HG02884 (cell line): Measurements from ENCODE around the gene UNC5B.

Experiments
- ATAC-seq: cut with Tn5 transposase; IDR thresholded peaks from one replicate; pipeline ENCODE4 v1.9.1; 2021; ENCODE audit warnings: mild to moderate bottlenecking, moderate library complexity; ENCODE audit not compliant: unreplicated experiment

Gene UNC5B

DNA sequence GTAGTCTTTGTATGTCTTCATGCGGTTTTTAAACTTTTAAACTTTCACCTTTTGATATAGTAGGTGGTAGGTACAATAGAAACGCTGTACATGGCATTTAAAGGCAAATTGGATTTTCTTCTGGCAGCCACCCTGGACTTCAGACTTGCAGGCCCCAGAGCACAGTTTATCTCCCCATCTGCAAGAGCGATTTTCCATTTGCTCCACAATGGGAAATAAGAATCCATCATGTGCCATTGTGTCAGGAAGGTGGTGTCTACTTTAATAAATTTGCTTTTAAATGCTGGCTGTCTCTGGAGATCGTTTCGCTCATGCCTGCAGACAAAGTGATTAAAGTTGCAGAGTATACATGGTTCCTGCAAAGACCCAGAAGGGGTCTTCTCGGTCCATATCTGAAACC is 38.9 kb downstream of the UNC5B start:
- no peak for ATAC-seq

DNA sequence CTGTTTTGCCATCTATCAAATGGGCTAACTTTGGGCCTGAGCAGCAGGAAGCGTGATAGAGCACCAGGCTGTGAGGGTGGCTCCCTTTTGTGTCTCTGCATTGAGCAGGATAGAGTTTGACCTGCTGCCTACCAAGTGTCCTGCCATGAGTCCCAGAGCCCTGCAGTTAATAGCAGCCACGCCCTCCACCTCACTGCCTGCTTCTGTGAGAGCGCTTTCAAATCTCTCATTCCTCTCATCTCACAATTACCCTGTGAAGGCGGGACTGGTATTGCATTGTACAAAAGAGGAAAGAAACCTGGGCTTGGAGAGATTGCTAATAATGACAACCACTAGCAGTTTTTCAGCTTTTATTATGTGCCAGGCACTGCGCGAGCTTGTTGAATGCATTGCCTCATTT is 39.9 kb downstream of the UNC5B start:
- ATAC-seq: no peak

DNA sequence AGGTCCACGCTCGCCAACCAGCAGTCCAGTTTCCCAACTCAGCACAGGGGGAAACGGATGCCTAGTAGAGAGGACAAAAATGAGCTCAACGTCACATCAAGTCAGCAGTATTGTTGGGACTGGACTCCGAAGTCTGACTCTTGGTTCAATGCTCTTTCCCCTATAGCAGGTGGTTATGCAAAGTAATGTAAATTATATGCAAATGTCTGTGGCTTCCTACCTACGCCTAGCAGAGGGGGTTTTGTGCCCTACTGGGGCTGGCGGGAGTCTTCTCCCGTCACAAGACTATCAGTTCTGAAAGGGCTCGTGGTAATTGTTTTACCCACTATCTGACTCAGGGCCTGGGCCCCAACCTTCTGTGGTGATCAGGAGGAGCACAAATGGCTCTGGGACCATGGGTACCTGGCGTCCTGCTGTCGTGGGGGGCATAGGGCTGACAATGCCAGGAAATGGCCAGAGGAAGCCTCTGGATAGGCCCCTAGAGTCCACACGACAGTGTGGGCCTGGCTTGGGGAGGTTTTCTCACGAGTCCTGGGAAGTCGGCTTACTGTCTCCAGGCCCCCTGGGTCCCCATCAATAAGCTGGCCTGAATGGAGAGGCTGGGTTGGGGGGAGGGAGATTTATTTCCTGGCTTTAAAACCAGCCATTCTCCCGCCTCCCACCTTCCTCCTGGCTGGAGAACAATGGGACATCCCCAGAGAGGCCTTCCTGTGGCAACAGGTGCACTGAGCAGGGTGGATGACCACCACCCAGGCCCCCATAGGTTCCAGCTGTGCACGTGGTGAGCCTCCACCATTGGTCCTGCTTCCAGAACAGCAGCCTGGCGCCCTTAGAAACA is 41.8 kb downstream of the UNC5B start:
- ATAC-seq: no peak

DNA sequence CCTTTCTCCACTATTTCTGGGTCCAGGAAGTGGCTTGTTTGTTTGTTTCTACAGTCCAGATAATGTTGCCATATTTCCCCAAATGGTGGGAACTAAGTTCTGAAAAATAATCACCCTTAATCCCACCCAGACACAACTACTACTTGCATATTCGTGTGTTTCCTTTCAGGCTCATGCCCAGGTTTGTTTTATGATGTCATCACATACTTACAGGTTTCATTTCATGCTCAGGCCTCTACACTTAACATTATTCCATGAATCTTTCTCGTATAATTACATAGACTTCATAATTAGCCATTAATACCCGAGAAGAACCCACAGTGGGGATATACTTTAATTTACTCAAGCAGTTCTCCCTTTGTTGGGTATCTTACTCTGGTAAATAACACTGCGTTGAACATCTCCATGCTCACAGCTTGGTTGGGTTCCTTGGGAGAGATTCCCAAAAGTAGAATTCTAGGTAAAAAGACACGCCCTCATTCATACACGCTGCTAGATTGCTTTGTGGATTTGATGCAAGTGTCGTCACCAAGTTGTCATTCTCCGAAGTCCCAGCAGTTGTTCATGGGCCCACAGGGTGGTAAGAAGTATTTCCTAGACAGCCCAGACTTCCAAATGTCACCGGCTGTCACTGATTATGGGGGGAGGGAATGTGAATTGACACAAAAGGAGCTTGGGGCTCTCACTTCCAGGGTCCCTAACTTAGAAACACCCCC is 42.6 kb downstream of the UNC5B start:
- no peak for ATAC-seq

DNA sequence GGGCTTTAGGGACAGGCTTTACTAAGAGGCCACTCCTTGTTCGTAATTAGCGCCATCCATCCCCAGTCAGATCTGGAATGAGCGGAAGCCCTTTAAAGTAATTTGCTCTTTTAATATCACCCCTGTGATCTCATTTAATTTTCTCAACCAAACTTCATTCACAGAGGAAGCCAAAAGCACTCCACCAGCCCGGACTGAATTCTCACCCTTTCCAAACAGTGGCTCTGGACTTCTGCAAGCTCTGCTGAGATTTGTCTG is 43.1 kb downstream of the UNC5B start:
- ATAC-seq: no peak

DNA sequence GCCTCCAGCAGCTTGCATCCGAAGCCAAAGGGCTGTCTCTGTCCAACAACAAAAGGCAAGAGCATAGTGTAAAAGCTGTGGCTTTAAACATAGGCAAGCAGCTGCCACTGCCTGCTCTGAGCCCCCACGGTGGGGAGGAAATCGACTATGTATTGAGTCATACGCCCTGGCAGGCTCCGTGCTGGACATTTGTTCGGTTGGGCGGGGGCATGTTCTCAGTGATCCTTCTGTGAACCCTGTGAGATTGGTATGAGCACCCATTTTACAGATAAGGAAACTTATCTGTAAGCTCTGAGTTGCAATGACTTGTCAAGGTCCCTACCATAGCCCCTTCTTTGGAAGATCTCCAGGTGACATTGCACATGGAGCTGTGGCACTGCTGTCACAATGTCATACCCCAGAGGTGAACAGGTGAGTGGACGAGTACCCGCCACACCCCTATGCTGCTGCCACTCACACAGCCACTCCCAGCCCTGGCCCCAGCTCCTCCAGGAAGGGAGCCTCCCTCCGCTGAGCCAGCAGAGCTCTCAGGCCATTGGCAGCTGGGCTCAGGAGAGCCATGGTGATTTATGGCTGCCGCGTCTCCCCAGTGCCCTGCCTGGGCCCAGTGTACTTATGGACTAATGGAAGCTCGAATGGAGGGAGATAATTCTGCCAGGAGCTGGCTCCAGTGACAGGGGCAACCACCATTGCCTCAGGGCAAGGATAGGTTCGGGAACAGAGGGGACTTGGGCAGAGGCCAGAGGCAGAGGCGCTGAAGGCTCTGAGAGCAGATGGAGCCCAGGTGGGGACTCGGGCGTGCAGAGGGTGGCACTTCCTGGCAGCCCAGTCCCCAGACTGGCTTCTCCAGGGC is 43.7 kb downstream of the UNC5B start:
- ATAC-seq: no peak

DNA sequence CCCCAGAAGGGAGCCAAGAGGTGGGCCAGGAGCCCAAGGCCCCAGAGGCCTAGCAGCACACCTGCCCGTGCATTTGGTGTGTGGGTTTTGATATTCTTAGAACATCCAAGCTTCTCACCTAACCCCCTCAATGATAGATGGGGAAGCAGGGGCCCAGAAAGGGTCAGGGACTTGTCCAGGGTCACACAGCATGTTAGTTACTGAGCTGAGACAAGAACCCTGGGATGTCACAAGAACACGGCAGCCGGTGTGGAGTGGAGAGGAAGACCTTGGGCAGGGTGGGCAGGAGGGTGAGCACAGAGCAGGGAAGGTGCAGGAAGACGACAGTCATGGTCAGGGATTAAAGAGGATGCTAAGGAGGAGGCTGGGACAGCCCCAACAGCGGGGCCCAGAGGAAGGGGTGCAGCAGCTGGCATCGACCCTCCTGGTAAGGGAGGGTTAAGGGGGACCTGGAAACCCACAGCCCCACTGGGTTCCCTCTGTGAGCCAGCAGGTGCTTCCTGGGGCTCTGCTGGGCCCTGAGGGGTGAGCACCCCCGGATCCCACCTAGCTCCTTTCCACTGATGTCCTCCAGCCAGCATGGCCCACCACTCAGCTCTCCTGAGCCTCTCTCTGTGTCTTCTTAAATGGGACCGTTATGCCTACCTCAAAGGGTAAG is 44.4 kb downstream of the UNC5B start:
- no peak for ATAC-seq

DNA sequence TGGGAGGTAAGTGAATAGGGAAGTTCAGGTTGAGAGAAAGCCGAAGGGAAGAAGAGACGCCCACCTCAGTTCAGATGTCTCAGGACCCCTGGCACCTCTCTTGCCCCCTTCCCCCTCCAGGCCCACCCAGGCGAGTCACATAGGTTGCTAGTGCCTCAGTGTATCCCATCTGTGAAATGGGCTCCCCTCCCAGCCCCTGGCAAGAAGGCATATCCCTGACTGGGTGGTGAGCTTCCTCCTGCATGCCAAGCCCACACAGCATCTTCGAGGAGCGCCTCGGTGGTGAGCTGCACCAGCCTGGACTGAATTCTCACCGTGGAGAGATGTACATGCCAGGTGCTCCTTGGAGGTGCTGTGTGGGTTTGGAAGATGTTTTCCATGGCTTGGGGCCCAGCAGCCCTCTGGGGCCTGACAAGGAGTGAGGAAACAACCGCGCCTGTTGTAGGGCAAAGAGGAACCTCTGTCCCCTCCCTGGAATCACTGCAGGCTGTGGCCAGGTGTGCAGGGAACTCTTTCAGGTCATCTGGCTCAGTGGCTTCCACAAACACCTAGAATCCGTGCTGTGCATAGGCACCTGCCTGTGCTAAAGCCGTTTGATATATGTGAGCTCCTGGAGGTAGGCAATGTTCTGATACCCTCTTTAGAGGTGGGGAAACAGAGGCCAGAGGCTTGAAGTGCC is 45.1 kb downstream of the UNC5B start:
- no peak for ATAC-seq

DNA sequence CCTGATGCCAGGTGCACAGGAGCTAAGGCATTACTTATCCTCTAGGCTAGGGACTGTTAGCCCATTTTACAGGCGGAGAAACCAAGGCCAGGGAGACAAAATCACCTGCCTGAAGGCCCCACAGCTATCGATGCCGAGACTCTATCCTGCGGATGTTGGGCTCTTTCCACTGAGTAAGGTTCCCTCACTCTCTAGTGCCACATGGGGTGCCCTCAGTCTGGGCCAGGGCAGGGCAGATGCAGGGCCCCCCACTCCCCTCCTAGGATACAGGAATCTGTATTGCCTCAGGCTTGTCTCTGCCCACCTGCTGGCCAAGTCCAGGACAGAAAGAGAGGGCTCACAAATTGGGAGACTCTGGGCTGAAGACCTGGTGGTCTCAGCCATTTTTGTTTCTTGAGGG is 45.7 kb downstream of the UNC5B start:
- ATAC-seq: no peak

DNA sequence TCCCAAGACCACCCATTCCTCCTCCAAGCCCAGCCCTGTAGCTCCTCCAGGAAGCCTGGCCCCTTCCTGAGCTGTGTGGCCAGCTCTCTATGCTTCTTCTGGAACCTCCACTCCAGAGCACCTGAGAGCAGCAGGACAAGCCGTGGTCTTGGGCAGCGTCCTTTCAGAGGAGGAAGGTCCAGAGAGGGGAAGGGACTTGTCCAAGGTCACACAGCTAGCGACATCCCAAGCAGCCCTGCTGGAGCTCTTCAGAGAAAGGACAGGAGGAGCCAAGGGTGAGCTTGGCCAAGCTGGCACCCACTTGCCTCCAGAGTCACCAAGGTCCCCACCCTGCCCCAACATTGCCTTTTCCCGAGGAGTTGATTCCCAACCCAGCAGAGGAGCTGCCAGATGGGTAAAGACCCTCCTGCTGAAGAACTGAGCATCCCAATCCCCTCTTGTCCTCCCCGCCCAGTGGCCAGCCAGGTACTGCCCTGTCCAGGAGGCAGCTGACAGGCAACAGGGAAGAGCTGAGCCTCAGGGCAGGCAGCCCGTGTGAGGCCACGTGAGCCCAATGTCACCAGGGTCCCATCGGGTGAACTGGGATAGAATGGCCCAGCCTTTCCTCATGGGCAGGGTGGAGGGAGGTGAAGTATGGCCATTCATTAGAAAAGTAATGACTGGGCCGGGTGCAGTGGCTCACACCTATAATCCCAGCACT is 46.2 kb downstream of the UNC5B start:
- no peak for ATAC-seq

DNA sequence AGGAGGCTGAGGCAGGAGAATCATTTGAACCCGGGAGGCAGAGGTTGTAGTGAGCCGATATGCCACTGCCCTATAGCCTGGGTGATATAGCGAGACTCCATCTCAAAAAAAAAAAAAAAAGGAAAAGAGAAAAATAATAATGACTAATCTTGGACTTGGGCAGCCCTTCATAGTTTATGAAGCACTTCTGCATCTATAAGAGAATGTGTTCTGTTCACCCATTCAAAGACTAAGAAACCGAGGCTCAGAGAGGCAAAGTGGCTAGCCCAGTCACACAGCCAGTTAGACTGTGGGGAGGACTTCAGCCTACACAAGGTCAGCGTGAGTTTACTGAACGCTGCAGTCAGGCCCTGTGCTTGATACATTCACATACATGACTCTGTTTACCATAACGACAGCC is 46.9 kb downstream of the UNC5B start:
- ATAC-seq: no peak

DNA sequence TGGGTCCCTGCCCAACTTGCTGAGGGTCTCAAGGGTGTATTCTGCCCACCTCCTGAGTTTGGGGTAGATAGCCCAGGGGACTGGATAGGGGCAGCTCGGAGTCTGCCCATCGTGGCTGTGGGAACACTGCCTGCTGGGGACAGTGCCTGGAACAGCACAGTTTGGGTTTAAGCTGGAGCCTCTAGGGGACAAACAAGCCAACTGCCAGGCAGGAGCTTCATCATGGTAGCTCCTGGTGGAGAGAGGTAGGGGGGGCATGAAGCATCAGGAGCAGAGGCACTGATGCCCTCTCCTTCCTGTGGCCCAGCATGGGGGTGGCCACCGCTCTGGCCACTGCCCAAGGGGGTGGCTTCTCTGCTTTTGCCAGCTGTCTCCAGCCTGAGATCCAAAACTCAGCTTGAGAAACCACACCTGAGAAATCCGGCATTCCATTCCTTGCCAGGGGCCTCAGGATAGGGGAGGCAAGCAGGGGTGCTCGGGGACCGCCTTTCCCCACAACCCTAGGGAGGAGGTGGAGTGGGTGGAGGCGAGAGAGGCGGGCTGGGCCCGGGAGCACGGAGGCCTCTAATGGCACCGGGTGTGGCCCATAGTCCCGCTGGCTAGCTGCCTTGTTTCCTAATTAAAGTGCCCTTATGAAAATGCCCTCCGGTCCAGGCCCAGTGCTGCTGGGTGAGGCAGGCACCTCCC is 47.6 kb downstream of the UNC5B start:
- ATAC-seq: no peak

DNA sequence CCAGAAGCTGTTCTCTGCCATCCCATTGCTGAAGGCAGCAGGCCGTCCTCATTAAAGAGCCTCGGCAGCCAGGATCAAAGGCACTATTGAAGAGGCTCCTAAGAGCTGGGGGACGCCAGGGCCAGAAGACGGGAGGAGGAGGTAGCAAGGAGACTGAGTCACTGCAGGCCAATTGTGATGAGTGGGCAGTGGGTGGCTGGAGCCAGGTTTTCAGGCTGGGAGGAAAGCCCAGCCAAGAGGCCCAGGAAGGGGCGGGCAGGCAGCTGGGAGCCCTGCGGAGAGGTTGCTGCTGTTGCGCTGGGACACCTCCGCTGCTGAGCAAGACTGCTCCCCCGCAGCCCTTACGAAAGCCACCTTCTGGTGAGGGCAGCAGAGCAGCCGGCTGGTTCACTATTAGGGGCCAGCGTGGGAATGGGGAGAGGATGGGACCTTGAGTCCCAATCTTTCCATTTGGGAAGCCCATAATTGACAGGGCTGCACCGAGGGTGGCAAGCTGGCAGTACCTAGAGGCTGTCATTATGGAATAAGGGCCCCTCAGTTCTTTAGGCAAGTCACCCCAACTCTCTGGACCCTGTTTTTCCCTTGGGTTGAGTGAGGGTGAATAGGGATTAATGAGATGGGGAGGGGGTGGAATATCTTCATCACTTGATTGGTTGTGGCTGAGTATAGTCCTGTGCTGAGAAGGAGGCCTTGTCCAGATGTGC is 48.4 kb downstream of the UNC5B start:
- ATAC-seq: no peak

DNA sequence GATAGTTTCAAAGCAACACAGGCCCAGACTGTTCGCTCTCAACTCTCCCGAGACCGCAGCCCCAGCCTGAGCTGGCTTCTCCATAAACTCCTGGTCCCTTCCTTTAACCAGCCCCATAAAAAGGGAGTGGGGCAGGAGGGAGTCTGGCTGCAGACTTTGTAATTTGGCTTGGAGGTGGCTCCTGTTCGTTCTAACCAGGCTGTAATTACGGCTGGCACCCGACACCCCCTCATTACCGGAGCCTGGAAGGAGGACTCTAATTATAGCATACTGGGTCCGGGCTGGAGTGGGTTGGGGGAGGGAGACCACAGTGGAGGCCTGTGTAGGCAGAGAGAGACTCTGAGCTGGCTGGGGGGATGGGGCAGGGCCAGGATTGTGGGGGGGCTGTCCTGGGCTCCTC is 49.7 kb downstream of the UNC5B start:
- ATAC-seq: no peak

DNA sequence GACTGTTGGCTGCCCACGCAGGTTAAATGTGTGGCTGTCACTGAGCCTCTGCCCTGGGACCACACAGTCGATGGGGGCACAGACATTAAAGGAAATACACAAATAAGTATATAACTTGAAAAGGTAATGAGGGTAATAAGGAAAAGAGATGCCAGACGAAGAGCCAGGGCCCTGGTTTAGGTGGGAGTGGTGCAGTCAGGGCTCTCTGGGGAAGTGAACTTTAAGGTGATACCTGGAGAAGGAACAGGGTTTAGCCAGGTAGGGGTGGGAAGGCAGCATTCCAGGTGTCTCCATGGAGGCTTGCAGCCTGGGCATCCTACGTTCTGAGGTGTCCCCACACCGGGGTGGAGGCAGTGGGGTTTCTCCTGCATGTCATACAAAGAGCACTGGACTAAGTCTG is 50.4 kb downstream of the UNC5B start:
- ATAC-seq: no peak

DNA sequence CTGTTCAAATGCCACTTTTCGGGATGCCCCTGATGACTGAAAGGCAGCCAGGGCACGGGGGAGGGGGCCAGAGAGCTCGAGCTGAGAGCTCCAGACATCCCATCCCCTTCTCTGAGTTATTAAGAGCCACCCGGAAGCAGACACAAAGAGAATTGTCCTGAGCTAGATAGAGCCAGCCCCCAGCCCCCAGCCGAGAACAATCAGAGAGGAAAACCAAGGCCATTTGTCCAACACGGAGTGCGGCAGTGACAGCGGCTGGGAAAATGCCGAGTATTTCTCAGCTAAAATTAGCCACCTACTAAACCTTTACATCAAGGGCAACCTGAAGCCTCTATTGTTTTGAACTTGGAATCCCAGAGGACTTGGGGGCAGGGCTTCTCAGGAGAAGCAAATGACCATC is 51.0 kb downstream of the UNC5B start:
- no peak for ATAC-seq

DNA sequence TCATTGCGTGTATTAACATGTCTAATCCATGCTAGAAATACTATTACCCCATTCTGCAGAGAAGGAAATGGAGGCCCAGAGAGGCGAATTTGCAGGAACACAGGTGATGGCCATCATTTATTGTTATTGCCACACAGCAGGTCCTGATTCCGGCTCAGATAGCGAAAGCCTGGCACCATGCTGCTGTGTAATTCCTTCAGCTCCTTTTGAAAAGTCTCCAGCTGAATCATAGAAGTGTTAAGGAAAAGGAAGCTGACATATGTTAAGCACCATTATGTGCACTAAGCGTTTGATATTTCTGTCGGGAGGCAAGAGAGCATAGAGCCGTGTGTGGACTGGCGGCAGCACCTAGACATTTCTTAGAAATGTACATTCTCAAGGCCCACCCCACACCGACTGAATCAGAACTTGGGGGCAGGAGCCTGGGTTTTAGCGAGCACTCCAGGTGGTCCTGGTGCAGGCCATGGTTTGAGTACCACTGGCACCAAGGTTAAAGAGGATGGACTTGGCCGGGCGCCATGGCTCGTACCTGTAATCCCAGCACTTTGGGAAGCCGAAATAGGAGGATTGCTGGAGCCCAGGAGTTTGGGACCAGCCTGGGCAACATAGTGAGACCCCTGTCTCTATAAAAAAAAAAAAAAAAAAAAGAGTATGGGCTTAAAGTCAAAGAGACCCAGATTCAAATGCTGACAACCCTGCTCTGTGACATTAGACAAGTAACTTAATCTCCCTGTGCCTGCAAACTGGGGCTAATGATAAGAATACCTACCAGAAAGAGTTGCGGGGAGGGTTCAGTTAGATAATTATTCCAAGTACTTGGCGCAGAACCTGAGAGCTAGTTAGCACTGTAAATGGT is 52.2 kb downstream of the UNC5B start:
- no peak for ATAC-seq

DNA sequence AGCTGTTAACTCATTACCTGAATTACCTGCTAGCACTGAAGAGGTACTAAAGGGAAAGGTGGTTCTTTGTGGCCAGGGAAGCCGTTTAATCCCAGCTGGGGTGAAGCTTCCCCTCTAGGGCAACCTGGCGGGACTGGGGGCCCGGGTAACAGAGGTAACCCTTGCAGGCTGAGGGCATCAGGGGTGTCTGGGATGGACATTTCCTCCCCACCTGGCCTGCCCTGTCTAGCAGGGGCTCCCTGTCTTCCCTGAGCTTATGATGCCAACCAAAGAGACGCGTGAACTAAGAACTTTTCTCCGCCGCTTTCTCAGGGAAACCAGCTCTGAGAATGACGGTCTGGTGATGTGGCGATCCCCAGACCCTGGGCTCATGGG is 52.8 kb downstream of the UNC5B start:
- no peak for ATAC-seq
